ENCODE results near the gene PCDH9. TPM values are rescaled to one million over a fixed set of nuclear protein-coding genes. Genes with fewer than 3 reads are reported as not detected.

The PCDH9 gene
- total and polyA plus RNA-seq, 3 donors from 2014 or later: 2.3 to 4.6 (median 3.5) TPM

DNA sequence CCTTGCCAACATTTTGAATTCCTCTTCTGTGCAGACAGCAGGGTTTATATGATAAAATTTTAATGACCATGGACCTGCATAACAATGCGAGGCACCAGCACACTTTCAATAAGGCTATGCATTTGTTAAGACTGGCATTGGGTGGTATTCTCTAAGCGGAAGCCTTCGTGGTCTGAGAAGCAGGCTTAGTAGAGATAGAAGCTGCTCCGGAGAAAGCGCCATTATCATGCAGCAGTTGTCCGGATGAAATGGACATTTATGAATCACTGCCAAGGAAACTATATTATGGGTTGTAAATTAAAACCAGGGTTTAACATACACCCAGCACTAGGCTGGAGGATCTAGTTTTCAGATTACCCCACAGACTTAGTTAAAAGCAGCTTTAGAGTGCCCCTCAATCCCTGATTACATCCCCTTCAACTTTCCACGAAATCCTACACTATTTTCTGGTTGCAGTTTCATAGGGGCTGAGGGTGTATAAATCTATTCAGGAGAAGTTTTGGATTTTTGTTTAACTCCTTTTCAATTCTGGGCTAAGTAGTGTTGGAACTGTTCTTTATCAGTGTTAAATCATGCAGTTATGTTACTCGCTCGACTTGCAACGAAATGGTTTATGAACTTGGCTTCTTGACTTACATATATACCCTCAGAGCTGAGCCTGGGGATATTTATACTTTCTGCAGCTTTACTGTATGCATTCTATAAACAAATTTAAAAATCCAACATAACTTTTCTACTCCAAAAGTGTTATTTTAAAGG lies 193.3 kb downstream of the PCDH9 start:
- Histone ChIP-seq H3K9me3 (no peaks in the 10 kb centered on the region), H3K4me3 (no peak overlapping the region), H3K36me3 (ENCODE audit: low read depth, missing control alignments) (no peaks in the 10 kb centered on the region), H3K4me1 (no peaks in the 10 kb centered on the region), H3K27ac (no peak overlapping the region), H3K27me3 (no peaks in the 10 kb centered on the region)
- no peak for TF ChIP-seq POLR2A (IDR thresholded peaks at IDR 0.05)
- TF ChIP-seq, protein P1, sequence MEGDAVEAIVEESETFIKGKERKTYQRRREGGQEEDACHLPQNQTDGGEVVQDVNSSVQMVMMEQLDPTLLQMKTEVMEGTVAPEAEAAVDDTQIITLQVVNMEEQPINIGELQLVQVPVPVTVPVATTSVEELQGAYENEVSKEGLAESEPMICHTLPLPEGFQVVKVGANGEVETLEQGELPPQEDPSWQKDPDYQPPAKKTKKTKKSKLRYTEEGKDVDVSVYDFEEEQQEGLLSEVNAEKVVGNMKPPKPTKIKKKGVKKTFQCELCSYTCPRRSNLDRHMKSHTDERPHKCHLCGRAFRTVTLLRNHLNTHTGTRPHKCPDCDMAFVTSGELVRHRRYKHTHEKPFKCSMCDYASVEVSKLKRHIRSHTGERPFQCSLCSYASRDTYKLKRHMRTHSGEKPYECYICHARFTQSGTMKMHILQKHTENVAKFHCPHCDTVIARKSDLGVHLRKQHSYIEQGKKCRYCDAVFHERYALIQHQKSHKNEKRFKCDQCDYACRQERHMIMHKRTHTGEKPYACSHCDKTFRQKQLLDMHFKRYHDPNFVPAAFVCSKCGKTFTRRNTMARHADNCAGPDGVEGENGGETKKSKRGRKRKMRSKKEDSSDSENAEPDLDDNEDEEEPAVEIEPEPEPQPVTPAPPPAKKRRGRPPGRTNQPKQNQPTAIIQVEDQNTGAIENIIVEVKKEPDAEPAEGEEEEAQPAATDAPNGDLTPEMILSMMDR (IDR thresholded peaks at IDR 0.05): no peak
- intact Hi-C loops (cut with DNase I; ENCODE audit: low total_unique reads): no loop called here
- WGBS, 2 donors: 80 to 83% methylated on average over 10 of the region's 10 CpGs
- DNase-seq: no peak

DNA sequence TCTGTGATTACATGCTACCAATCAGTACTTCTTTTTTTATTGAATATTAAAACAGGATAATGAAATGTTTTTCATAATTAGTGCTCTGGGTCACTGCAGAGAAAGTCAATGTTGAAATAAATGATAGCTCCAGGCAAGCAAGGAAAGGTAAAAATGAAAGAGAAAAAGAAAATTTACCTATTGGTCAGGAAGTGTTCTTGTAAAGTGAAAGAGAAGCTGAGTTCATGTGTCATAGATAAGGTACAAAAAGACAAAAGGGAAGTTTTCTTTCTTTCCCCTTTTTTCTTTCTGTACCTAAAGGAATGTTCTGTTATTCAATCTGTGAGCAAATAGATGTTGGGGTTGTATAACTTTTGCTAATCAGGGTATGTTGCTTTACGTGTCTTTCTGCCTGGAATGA lies 197.0 kb downstream of the PCDH9 start:
- no peaks in the 10 kb centered on the region for H3K9me3 ChIP-seq
- no peak overlapping the region for H3K27ac ChIP-seq
- intact Hi-C loops (cut with DNase I; ENCODE audit: low total_unique reads): no loop called here
- no peaks in the 10 kb centered on the region for H3K36me3 ChIP-seq (ENCODE audit: low read depth, missing control alignments)
- no peak for DNase-seq
- no peak overlapping the region for H3K4me3 ChIP-seq
- WGBS, 2 donors: 82 to 87% methylated on average over 1 of the region's 1 CpG
- TF ChIP-seq, protein P1 (IDR thresholded peaks at IDR 0.05): no peak
- no peak for TF ChIP-seq POLR2A (IDR thresholded peaks at IDR 0.05)
- H3K4me1 ChIP-seq: no peaks in the 10 kb centered on the region
- no peaks in the 10 kb centered on the region for H3K27me3 ChIP-seq

DNA sequence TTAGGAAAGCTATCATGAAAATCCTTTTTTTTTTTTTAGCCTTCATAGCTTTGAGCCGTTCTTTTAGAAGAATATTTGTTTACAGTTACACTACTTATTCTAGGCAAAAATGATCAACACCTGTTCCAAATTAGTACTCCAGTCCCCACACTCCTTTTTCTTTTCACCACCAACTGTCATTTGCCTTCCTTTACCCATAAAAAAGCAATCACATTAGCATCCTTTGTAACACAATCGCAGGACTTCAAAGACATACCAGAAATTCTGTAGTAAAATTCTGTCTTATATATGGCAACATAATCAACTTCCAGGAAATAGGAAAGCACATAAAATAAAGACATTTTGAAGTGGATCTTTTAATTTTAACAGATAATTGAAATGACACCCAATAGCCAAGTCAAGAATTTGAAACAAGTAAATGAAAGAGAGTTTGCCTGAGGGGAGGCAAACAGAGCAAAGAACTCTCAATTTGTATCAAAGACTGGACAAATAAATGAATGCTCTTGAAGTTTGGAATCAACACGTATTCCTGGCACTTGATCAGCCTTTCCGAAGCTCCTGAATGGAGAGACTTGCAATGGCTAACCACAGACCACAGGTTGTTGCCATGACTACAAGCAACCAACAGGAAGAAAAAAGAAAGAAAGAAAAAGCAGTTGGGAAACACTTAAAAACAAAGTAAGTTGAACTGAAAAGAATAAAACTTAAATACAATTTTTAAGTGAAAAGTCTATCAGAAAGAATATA lies 206.8 kb downstream of the PCDH9 start:
- intact Hi-C loops (cut with DNase I; ENCODE audit: low total_unique reads): no loop called here
- H3K4me1 ChIP-seq: no peaks in the 10 kb centered on the region
- no peaks in the 10 kb centered on the region for H3K9me3 ChIP-seq
- WGBS, 2 donors: 51 to 57% methylated on average over 4 of the region's 4 CpGs
- no peak overlapping the region for H3K4me3 ChIP-seq
- no peaks in the 10 kb centered on the region for H3K36me3 ChIP-seq (ENCODE audit: low read depth, missing control alignments)
- TF ChIP-seq, protein P1 (IDR thresholded peaks at IDR 0.05): no peak
- no peak for TF ChIP-seq POLR2A (IDR thresholded peaks at IDR 0.05)
- H3K27ac ChIP-seq: no peak overlapping the region
- no peak for DNase-seq
- H3K27me3 ChIP-seq: no peaks in the 10 kb centered on the region

DNA sequence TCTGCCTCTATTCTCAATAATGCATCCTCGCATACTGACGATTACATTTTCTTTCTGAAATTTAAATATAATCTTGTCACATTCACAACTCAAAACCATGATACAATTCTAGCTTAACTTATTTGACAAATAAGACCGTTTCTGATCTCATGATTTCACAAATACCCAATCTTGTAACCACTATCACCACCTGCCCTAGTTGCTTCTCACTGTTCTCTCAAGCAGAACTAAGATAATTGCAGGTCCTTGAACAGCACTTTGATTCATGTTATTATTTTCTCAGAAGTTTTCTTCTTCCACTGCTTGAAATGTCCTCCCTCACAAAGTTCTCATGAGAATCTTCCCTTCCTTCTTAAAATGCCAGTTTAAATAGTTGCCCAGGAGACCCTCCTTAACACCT lies 211.4 kb downstream of the PCDH9 start:
- no peaks in the 10 kb centered on the region for H3K27me3 ChIP-seq
- no peak overlapping the region for H3K4me3 ChIP-seq
- TF ChIP-seq, protein P1 (IDR thresholded peaks at IDR 0.05): no peak
- no peak for TF ChIP-seq POLR2A (IDR thresholded peaks at IDR 0.05)
- intact Hi-C loops (cut with DNase I; ENCODE audit: low total_unique reads): no loop called here
- H3K27ac ChIP-seq: no peak overlapping the region
- H3K36me3 ChIP-seq (ENCODE audit: low read depth, missing control alignments): no peaks in the 10 kb centered on the region
- no peaks in the 10 kb centered on the region for H3K4me1 ChIP-seq
- no peak for DNase-seq
- WGBS, 2 donors: 82 to 88% methylated on average over 3 of the region's 3 CpGs
- no peaks in the 10 kb centered on the region for H3K9me3 ChIP-seq
